ENCODE measurements around the gene MYCL. TPM values are rescaled to one million over a fixed set of nuclear protein-coding genes. Genes with fewer than 3 reads are reported as not detected.

The MYCL gene
- total and polyA plus RNA-seq, 2 of the 13 experiments (the other 11 are each of a cell fraction or from before 2014, with no cell fraction given): 0.31 to 1.7 TPM

GRCh38 chr1:39845569-39846566 lies 55.8 kb downstream of the MYCL start (continued):
- TF ChIP-seq ZNF770 (CRISPR knock-in tag; IDR thresholded peaks at IDR 0.05) (peak; percentile 28; the same call in 1 of the 2 replicates), ZNF563 (CRISPR knock-in tag; IDR thresholded peaks at IDR 0.05) (no peak), MZF1 (CRISPR knock-in tag; IDR thresholded peaks at IDR 0.05; ENCODE audit: borderline replicate concordance) (no peak), TGIF2 (CRISPR knock-in tag; IDR thresholded peaks at IDR 0.05) (no peak), JUNB (CRISPR knock-in tag; IDR thresholded peaks at IDR 0.05; ENCODE audit: borderline replicate concordance) (no peak), CREB3 (CRISPR knock-in tag; IDR thresholded peaks at IDR 0.05) (no peak), ZNF670 (CRISPR knock-in tag; IDR thresholded peaks at IDR 0.05; ENCODE audit: borderline replicate concordance) (0 out of 2 replicates have a peak, but pooled peaks have one; percentile 36), ZC3H4 (CRISPR knock-in tag; IDR thresholded peaks at IDR 0.05; ENCODE audit: borderline replicate concordance) (no peak), PHB2 (IDR thresholded peaks at IDR 0.05; ENCODE audit: partially characterized antibody) (no peak)
- TF ChIP-seq, protein P1, sequence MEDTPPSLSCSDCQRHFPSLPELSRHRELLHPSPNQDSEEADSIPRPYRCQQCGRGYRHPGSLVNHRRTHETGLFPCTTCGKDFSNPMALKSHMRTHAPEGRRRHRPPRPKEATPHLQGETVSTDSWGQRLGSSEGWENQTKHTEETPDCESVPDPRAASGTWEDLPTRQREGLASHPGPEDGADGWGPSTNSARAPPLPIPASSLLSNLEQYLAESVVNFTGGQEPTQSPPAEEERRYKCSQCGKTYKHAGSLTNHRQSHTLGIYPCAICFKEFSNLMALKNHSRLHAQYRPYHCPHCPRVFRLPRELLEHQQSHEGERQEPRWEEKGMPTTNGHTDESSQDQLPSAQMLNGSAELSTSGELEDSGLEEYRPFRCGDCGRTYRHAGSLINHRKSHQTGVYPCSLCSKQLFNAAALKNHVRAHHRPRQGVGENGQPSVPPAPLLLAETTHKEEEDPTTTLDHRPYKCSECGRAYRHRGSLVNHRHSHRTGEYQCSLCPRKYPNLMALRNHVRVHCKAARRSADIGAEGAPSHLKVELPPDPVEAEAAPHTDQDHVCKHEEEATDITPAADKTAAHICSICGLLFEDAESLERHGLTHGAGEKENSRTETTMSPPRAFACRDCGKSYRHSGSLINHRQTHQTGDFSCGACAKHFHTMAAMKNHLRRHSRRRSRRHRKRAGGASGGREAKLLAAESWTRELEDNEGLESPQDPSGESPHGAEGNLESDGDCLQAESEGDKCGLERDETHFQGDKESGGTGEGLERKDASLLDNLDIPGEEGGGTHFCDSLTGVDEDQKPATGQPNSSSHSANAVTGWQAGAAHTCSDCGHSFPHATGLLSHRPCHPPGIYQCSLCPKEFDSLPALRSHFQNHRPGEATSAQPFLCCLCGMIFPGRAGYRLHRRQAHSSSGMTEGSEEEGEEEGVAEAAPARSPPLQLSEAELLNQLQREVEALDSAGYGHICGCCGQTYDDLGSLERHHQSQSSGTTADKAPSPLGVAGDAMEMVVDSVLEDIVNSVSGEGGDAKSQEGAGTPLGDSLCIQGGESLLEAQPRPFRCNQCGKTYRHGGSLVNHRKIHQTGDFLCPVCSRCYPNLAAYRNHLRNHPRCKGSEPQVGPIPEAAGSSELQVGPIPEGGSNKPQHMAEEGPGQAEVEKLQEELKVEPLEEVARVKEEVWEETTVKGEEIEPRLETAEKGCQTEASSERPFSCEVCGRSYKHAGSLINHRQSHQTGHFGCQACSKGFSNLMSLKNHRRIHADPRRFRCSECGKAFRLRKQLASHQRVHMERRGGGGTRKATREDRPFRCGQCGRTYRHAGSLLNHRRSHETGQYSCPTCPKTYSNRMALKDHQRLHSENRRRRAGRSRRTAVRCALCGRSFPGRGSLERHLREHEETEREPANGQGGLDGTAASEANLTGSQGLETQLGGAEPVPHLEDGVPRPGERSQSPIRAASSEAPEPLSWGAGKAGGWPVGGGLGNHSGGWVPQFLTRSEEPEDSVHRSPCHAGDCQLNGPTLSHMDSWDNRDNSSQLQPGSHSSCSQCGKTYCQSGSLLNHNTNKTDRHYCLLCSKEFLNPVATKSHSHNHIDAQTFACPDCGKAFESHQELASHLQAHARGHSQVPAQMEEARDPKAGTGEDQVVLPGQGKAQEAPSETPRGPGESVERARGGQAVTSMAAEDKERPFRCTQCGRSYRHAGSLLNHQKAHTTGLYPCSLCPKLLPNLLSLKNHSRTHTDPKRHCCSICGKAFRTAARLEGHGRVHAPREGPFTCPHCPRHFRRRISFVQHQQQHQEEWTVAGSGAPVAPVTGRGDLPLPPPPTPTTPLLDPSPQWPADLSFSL (CRISPR knock-in tag; IDR thresholded peaks at IDR 0.05): no peak
- TF ChIP-seq, protein P2, sequence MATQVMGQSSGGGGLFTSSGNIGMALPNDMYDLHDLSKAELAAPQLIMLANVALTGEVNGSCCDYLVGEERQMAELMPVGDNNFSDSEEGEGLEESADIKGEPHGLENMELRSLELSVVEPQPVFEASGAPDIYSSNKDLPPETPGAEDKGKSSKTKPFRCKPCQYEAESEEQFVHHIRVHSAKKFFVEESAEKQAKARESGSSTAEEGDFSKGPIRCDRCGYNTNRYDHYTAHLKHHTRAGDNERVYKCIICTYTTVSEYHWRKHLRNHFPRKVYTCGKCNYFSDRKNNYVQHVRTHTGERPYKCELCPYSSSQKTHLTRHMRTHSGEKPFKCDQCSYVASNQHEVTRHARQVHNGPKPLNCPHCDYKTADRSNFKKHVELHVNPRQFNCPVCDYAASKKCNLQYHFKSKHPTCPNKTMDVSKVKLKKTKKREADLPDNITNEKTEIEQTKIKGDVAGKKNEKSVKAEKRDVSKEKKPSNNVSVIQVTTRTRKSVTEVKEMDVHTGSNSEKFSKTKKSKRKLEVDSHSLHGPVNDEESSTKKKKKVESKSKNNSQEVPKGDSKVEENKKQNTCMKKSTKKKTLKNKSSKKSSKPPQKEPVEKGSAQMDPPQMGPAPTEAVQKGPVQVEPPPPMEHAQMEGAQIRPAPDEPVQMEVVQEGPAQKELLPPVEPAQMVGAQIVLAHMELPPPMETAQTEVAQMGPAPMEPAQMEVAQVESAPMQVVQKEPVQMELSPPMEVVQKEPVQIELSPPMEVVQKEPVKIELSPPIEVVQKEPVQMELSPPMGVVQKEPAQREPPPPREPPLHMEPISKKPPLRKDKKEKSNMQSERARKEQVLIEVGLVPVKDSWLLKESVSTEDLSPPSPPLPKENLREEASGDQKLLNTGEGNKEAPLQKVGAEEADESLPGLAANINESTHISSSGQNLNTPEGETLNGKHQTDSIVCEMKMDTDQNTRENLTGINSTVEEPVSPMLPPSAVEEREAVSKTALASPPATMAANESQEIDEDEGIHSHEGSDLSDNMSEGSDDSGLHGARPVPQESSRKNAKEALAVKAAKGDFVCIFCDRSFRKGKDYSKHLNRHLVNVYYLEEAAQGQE (IDR thresholded peaks at IDR 0.05; ENCODE audit: borderline replicate concordance in 1 of 2, low read depth in 1 of 2, low read length in 2 of 2): no peak
